ENCODE data around the gene TRIM28. TPM values are rescaled to one million over a fixed set of nuclear protein-coding genes. Genes with fewer than 3 reads are reported as not detected.
A peak's percentile ranks its signal among the peaks of the same experiment; 100 is the strongest.

Gene TRIM28
- total RNA-seq, 4 donors from 2014 or later = 180 to 694 (median 297) TPM

DNA sequence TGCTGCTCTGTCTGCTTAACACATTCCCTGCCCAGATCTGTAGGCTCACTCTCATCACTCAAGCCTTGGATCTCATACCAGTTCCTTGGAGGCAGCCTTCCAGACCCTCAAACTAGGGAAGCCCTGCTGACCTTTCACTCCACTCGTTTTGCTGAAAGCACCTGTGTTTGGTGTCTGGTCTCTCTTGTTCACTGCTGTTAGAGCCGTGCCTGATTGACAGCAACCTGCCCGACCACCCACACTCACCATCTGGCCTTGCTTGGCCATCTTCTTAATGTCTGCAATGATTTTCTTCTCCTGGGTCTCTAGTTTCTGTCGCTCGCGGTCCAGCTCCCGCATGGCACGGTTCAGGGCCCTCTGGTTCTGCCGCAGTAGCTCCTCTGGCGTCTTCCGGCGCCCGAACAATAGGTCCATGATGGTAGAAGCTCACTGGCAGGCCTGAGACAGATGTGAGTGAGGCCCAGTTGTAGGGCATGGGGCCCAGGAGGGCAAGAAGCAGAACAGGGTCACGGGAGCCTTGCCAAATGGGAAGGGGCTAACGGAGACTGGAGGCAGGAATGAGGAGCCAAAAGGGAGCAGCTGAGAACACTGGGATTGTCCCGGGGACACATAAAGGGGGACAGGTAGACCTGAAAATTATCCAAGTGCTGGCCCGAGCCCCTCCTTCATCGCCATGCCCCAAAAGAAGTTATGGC lies 10.1 kb downstream of the TRIM28 start:
- in situ Hi-C loops (cut with MboI; ENCODE audit: low pct_ligation_motif_present in 1 of 4, low pct_unique_long_range_greater_than_20kb in 1 of 4, low sequenced_read_pairs in 3 of 4) = no loop called here
- H3K4me3 ChIP-seq = peak overlapping the region; percentile 53 to 87 (median 69)
- H3K27ac ChIP-seq = peak overlapping the region; percentile 95 to 100 (median 97)
- TF ChIP-seq POLR2AphosphoS5 (IDR thresholded peaks at IDR 0.05) (no peak), EP300 (IDR thresholded peaks at IDR 0.05; ENCODE audit: low read depth) (no peak), POLR2A (IDR thresholded peaks at IDR 0.05) (no peak)
- TF ChIP-seq, protein P1, sequence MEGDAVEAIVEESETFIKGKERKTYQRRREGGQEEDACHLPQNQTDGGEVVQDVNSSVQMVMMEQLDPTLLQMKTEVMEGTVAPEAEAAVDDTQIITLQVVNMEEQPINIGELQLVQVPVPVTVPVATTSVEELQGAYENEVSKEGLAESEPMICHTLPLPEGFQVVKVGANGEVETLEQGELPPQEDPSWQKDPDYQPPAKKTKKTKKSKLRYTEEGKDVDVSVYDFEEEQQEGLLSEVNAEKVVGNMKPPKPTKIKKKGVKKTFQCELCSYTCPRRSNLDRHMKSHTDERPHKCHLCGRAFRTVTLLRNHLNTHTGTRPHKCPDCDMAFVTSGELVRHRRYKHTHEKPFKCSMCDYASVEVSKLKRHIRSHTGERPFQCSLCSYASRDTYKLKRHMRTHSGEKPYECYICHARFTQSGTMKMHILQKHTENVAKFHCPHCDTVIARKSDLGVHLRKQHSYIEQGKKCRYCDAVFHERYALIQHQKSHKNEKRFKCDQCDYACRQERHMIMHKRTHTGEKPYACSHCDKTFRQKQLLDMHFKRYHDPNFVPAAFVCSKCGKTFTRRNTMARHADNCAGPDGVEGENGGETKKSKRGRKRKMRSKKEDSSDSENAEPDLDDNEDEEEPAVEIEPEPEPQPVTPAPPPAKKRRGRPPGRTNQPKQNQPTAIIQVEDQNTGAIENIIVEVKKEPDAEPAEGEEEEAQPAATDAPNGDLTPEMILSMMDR (IDR thresholded peaks at IDR 0.05) = no peak
- no peaks in the 10 kb centered on the region for H3K9me3 ChIP-seq
- DNase-seq = no peak
- peaks cover 27 to 38% (median 32%) of the 10 kb centered on the region in 4 donors for H3K4me1 ChIP-seq
- intact Hi-C loops (cut with DNase I; ENCODE audit: low total_unique reads) = no loop called here
- no peaks in the 10 kb centered on the region for H3K27me3 ChIP-seq
- peaks cover 0 to 41% (median 14%) of the 10 kb centered on the region in 4 donors for H3K36me3 ChIP-seq
- 0 to 49% methylated on average over 2 to 18 of the region's 18 CpGs for WGBS, 2 donors (ENCODE audit: low coverage in 1 of 2)

GRCh38 chr19:58554494-58555368 lies 10.9 kb downstream of the TRIM28 start, which contains the start of gene CHMP2A:
CHMP2A (minus strand) TSS chr19:58555105; CDS start chr19:58554212, 893 bp downstream.
- H3K27ac ChIP-seq = peak within 1 kb of the TSS; percentile 95 to 100 (median 97)
- peaks cover 29 to 40% (median 35%) of the 10 kb centered on the region in 4 donors for H3K4me1 ChIP-seq
- peak; percentile 87 for TF ChIP-seq POLR2A (IDR thresholded peaks at IDR 0.05)
- TF ChIP-seq, protein P1 (IDR thresholded peaks at IDR 0.05) = no peak
- peak; percentile 57 to 92 (median 87) for TF ChIP-seq POLR2AphosphoS5 (IDR thresholded peaks at IDR 0.05)
- no peak for TF ChIP-seq EP300 (IDR thresholded peaks at IDR 0.05; ENCODE audit: low read depth)
- peak; percentile 99 for DNase-seq
- in situ Hi-C loops (cut with MboI; ENCODE audit: low pct_ligation_motif_present in 1 of 4, low pct_unique_long_range_greater_than_20kb in 1 of 4, low sequenced_read_pairs in 3 of 4) (no loop called here), intact Hi-C loops (cut with DNase I; ENCODE audit: low total_unique reads) (no loop called here)
- WGBS, 2 donors (ENCODE audit: low coverage in 1 of 2) = 0 to 1% methylated on average over 11 to 56 of the region's 69 CpGs
- H3K27me3 ChIP-seq = no peaks in the 10 kb centered on the region
- peaks cover 0 to 33% (median 9%) of the 10 kb centered on the region in 4 donors for H3K36me3 ChIP-seq
- no peaks in the 10 kb centered on the region for H3K9me3 ChIP-seq
- peak within 1 kb of the TSS; percentile 53 to 87 (median 69) for H3K4me3 ChIP-seq

DNA sequence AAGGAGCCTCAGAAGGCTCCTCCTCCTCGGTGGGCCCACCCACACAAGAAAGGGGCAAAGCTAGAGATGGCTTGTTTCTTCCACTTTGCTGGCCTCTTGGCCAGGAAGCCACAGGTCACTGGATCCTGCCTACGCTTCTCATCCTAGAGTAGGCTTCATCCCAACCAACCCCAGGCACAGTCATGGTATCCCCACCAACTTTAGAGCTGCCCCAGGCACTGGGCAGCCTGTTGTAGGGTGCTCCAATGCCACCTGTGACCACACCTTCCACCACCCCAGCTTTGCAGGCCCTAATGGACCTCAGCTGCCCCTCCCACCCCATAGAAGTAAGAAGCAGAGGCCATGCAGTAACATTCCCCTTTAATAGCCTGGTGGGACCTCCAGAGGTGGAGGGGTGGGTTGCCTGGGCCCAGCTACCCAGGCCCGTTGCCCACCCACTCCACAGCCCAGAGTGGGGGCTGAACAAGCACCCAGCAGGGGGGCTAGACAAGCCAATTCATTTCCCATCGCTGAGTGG lies 11.6 kb downstream of the TRIM28 start:
- intact Hi-C loops (cut with DNase I; ENCODE audit: low total_unique reads) (no loop called here), in situ Hi-C loops (cut with MboI; ENCODE audit: low pct_ligation_motif_present in 1 of 4, low pct_unique_long_range_greater_than_20kb in 1 of 4, low sequenced_read_pairs in 3 of 4) (no loop called here)
- H3K27me3 ChIP-seq = no peaks in the 10 kb centered on the region
- WGBS, 2 donors (ENCODE audit: low coverage in 1 of 2) = 36% methylated on average over 4 of the region's 4 CpGs; no CpG with 5 or more reads in 1 of the 2 donors
- peaks cover 33 to 47% (median 41%) of the 10 kb centered on the region in 4 donors for H3K4me1 ChIP-seq
- no peak for DNase-seq
- H3K27ac ChIP-seq = peak overlapping the region; percentile 95 to 100 (median 97)
- H3K4me3 ChIP-seq = peak overlapping the region; percentile 4 to 87 (median 56)
- H3K9me3 ChIP-seq = no peaks in the 10 kb centered on the region
- peaks cover 0 to 26% (median 7%) of the 10 kb centered on the region in 4 donors for H3K36me3 ChIP-seq
- TF ChIP-seq POLR2A (IDR thresholded peaks at IDR 0.05) (no peak), EP300 (IDR thresholded peaks at IDR 0.05; ENCODE audit: low read depth) (no peak), POLR2AphosphoS5 (IDR thresholded peaks at IDR 0.05) (no peak)
- TF ChIP-seq, protein P1 (IDR thresholded peaks at IDR 0.05) = no peak
